Forelimb muscle (tissue), 1 donor: Measurements from ENCODE around the gene MAP1B. TPM values are rescaled to one million over a fixed set of nuclear protein-coding genes. Genes with fewer than 3 reads are reported as not detected.

ENCODE experiments used
- DNase-seq: peaks from one replicate; pipeline ENCODE4 v3.0.0-alpha.2; 2013; ENCODE audit warnings: low read depth
- polyA plus RNA-seq: library from polyadenylated mRNA; unstranded; fragments of 120-200 nt; gene quantifications from one replicate; pipeline ENCODE4 v1.2.1, GENCODE V29; 2013; ENCODE audit not compliant: insufficient read length

The MAP1B gene
- polyA plus RNA-seq, 1 donor, result 32.5 TPM

DNA sequence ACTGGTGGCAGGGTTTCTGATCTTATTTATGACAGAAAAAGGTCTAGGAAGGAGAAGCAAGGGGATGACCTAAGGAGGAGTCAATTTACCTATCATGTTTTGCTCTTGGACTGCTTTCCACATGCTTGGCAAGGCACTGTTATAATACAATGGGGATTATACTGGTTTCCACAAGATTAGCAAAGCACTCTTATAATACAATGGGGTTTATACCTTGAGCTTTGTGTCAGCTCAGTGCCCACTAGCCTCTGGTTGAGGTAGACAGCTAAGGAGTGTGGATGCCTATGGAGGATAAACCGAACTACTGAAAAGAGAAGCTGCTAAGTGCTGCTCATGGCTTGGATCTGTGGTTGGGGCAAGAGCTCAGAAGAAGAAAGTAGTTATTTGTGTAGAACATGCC lies 144.1 kb downstream of the MAP1B start:
- no peak for DNase-seq

DNA sequence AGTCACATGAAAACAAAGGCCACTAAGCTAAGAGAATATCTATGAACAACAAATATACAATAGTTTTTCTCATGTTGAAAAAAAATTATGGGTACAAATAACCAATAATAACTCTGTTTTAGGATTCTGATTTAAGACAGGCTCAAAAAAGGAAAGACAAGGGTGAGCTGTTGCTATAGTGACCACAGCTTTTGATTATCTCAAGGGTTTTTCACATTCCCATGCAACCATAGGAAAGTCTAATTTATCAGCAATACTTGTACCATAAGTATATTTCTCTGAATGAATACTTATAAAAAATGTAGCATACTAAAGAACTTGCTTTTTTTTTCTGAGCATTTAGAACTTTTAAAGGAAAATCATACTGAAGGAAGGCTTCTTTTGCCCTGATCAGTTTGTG lies 144.7 kb downstream of the MAP1B start:
- DNase-seq, result no peak

DNA sequence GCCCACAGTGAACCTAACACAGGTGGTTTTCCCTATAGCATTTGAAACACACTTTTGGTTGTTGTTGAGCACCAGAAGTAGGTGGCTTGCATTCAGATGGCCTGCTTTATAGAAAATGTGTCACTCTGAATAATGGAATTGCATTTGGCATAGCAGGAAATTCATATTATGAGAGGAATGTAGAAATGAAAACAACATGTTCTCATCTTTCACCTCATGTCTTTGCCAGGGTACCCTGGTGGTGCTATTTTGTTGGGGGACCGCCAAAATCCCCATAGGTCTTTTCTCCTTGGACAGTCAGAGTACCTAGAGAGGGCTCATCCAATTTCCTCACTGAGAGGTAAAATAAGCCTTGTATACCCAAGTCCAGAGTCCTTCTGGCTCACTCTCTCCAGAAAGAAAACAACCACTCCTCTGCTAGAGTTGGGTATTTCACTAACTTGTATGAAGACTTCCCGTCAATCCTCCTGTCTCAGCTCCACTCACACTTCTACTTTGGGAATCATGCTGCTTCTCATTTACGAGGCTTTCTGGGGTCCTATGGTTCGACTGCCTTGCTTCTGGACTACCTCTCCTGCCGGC lies 145.4 kb downstream of the MAP1B start:
- DNase-seq, result no peak

DNA sequence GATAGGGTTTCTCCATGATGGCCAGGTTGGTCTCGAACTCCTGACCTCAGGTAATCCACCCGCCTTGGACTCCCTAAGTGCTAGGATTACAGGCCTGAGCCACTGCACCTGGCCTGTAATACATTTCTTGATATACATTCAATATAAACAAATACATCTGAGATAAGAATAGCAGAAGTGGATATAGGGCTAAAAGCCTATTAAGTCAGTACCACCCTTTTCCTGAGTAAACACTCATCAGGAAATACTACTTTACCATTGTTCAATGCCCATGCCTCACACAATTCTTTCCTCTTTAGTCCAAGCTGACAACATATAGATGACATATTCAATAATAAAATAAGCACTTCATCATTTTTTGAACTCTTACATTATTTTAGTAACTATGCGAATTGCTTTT lies 148.0 kb downstream of the MAP1B start:
- no peak for DNase-seq

DNA sequence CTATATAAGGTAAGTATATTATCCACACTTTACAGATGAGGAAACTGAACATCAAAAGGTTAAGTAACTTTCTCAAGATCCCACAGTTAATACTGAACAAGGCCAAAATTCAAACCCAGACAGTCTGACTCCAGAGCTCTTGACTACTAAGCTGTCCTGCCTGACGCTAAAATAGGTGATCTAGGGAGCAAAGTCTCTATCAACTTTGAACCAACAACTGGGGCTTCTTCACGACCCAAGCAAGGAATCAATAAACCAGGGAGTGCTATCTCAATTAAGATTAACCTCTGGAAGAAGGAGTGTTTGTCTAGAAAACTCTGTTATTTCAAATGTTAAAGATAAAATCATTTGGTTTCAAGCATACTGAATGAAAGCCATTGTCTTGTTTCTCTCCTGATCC lies 148.4 kb downstream of the MAP1B start:
- no peak for DNase-seq

DNA sequence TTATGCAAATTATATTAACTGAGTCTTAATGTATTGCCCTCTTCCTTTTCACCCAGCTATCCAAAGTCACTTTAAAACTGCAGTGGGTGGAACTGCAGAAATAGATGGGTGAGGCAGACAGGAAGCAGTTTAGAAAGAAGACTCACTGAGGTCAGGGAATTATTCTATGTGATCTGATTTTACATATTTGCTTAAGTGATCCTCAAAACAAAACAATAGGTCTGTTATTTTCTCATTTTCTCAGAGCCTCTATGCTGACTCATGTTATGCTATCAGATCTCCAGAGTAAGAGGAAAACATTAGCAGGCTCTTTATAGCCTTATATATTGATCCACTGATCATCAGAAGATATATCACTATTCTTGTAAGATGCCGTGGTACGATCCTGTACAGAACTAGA lies 149.3 kb downstream of the MAP1B start:
- no peak for DNase-seq

Other genes starting within 250 kb of the MAP1B start
- 39.5 TPM for gene MRPS27, start 212.8 kb downstream of the MAP1B start, polyA plus RNA-seq
- 8.3 TPM for gene PTCD2, start 212.9 kb downstream of the MAP1B start, polyA plus RNA-seq